Muscle layer of colon (tissue), 2 donors: ENCODE results near the gene ACE.

Experiments
- H3K27ac ChIP-seq: one replicate; pipeline ENCODE4 v1.7.0; 2013; ENCODE audit warnings: low read depth, mild to moderate bottlenecking, low read length, moderate library complexity
- H3K27me3 ChIP-seq, 2 donors: one replicate each; pipeline ENCODE4 v1.7.0; 2013; ENCODE audit warnings: low read length in 2 of 2, mild to moderate bottlenecking in 2 of 2; ENCODE audit not compliant: insufficient read depth in 2 of 2, control insufficient read depth in 1 of 2
- H3K36me3 ChIP-seq: one replicate; pipeline ENCODE4 v1.7.0; 2013; ENCODE audit warnings: mild to moderate bottlenecking, low read length; ENCODE audit not compliant: insufficient read depth
- H3K4me1 ChIP-seq: one replicate; pipeline ENCODE4 v1.7.0; 2013; ENCODE audit warnings: mild to moderate bottlenecking, low read length; ENCODE audit not compliant: insufficient read depth
- H3K4me3 ChIP-seq, 2 donors: one replicate each; pipeline ENCODE4 v1.7.0; 2013; ENCODE audit warnings: low read length in 2 of 2, low read depth in 1 of 2, mild to moderate bottlenecking in 1 of 2, moderate library complexity in 1 of 2
- H3K9ac ChIP-seq: one replicate; pipeline ENCODE4 v1.7.0; 2013; ENCODE audit warnings: low read length
- H3K9me3 ChIP-seq: one replicate; pipeline ENCODE4 v1.7.0; 2013; ENCODE audit warnings: mild to moderate bottlenecking, low read length
- donor health status: abdominal sarcoma.
- donor health status: Adenocarcinoma of cecum.

ACE gene

DNA sequence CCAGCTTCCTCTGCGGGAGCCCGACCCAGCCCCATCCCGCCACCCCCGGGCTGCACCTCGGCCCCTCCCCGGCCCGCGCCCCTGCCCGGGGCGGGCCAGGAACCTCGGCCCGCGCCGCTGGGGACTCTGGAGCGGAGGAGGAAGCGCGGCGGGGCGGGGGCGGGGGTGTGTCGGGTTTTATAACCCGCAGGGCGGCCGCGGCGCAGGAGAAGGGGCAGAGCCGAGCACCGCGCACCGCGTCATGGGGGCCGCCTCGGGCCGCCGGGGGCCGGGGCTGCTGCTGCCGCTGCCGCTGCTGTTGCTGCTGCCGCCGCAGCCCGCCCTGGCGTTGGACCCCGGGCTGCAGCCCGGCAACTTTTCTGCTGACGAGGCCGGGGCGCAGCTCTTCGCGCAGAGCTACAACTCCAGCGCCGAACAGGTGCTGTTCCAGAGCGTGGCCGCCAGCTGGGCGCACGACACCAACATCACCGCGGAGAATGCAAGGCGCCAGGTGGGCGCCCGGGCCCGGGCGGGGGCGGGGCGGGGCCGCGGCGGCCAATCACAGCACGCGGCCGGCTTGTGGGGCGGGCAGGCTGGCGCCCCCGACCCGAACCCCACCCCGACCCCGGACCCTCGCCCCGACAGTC lies at the start of gene ACE:
Gene ACE, plus strand, starts transcription at position 208 of the 626 bp plus-strand sequence. Its CDS starts 34 bp downstream, at position 242.
- Histone ChIP-seq H3K27me3 (peaks cover 24 to 45% of the 10 kb centered on the region in 2 donors), H3K4me3 (peak within 1 kb of the TSS; percentile 38), H3K9ac (no peak within 1 kb of the TSS), H3K4me1 (peaks cover 7% of the 10 kb centered on the region), H3K9me3 (no peaks in the 10 kb centered on the region), H3K27ac (no peak within 1 kb of the TSS), H3K36me3 (no peaks in the 10 kb centered on the region)

DNA sequence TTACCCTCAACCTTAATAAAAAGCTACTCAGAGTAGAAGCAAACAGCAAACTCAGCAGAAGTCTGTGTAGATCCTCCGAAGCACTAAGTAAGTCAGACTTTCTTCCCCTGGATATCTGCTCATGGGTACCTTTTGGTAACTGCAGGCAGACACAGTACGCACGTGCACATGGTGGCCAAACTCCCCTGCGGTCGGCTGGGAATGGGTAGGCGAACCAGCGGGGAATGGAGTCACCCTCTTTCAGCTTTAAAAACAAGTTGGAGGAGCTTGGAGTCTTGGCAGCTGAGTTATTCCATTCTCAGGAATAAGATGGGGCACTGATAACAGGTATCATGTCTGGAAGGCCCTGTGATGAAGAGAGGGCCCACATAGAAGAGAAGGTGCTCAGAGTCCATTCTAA lies 47.1 kb upstream of the ACE start:
- Histone ChIP-seq H3K9ac (no peak overlapping the region), H3K4me1 (peaks cover 15% of the 10 kb centered on the region), H3K36me3 (no peaks in the 10 kb centered on the region), H3K4me3 (no peak overlapping the region), H3K9me3 (no peaks in the 10 kb centered on the region), H3K27ac (no peak overlapping the region), H3K27me3 (no peaks in the 10 kb centered on the region)

DNA sequence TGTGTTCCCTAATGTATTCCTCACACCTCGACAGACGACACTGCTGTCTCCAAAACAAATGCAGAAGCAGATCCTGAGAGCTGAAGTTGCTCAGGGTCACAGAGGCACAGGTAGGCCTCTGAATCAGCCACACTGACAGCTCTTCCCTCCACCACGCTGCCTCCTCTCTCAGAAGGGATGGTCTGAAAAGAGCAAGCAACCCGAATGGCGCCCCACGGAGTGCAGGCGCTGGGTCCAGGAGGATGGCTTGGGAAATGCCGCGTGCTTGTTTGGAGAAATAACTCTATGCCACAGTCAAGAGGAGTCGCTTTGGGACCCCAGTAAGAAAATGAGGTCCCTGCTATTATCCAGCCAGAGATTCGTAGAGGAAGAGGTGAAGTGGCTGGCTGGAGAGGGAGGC lies 46.6 kb upstream of the ACE start:
- Histone ChIP-seq H3K9ac (no peak overlapping the region), H3K27me3 (no peaks in the 10 kb centered on the region), H3K9me3 (no peaks in the 10 kb centered on the region), H3K27ac (no peak overlapping the region), H3K4me3 (no peak overlapping the region), H3K4me1 (peaks cover 18% of the 10 kb centered on the region), H3K36me3 (no peaks in the 10 kb centered on the region)

DNA sequence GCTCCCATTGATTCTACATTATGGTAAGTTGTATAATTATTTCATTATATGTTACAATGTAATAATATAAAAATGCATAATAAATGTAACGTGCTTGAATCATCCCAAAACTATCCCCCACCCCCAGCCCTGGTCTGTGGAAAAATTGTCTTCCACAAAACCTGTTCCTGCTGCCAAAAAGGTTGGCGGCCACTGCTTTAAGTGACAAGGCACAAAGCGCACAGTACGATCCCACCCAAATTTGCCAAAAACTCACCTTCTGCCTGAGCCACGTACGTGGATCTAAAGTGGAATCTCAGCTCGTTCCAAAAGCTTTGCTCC lies 45.3 kb upstream of the ACE start:
- H3K27ac ChIP-seq = no peak overlapping the region
- no peaks in the 10 kb centered on the region for H3K36me3 ChIP-seq
- H3K4me1 ChIP-seq = peaks cover 25% of the 10 kb centered on the region
- H3K9ac ChIP-seq = no peak overlapping the region
- no peak overlapping the region for H3K4me3 ChIP-seq
- H3K9me3 ChIP-seq = no peaks in the 10 kb centered on the region
- H3K27me3 ChIP-seq = no peaks in the 10 kb centered on the region

DNA sequence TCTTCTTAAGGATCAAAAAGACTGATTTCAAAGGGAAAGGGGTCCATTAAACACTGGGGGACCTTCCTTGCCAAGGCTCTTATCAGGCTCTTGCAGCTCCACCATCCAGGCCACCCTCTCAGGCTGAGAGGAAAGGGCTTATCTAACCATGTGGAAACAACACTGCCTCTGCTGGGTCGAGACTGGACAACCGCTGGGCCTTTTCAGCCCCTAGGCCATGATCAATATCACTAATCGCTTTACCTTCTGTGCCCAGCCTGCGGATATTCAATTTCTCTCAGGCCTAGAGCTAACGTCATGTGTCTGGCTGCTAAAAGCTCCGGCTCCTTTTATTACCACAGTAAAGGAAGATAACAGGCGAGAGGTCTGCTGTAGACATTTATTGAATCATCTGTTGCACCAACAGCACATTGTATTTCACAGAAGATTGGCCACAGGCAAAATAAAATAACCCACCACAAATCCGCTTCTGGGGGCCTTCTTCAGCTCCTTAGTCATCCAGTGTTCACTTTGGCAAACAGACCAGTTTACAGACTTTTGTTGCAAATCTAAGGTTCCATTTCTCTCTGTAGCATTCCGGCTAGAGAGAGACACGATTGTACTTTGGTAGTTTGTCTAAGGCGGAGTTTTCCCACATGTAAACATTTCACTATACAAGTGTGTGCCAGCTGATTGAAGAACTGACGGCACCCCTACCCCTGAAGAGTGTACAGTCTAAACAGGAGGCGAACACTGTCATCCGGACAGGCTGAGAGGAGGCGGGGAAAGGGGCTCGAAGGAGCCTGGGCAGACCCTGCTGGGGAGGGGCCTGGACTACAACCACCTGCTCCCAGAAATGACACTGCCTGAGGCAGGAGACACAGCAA lies 44.7 kb upstream of the ACE start:
- H3K4me3 ChIP-seq = no peak overlapping the region
- no peaks in the 10 kb centered on the region for H3K9me3 ChIP-seq
- H3K27me3 ChIP-seq = peaks cover 0 to 3% of the 10 kb centered on the region in 2 donors
- H3K27ac ChIP-seq = no peak overlapping the region
- no peak overlapping the region for H3K9ac ChIP-seq
- H3K4me1 ChIP-seq = peaks cover 25% of the 10 kb centered on the region
- no peaks in the 10 kb centered on the region for H3K36me3 ChIP-seq

DNA sequence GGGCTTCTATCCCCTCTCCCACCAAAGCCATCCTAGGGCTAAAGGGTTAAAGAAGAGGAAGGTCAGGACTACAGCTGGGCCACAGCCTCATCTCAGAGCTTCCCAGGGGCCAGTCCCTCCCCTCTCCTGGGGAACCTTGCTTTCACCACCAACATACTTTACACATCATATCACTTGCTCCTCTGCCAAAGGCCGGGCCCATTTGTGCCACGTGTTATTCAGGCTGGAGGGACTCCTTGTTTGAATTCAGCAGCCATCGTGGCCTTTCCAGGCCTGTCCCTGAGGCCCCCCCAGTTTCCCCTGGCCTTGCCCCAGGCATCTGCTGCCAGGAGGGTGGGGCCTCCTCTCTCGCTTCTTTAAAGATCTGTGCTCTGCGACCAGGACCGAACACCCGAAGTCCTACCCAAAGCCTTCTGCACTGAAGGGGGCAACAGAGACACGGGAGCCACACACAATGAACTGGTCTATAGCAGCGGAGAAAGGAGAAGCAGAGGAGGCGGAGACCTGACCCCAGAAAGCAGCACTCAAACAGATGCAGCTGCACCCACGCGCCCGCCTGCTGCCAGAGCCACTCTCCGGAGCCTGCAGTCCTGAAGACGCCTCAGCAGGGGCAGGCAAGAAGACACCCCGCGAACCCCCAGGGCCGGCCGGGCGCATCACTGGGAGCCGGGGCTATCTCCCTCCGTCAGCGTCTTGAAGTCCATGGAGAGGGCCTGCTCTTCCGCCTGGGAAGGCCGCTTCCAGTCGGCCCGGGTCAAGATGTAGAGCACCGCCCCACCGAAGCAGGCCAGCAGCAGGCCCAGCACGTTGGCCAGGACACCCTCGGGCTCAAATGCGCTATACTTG lies 42.9 kb upstream of the ACE start:
- Histone ChIP-seq H3K9me3 (no peaks in the 10 kb centered on the region), H3K36me3 (no peaks in the 10 kb centered on the region), H3K4me3 (no peak overlapping the region), H3K4me1 (peaks cover 25% of the 10 kb centered on the region), H3K27me3 (peaks cover 0 to 17% of the 10 kb centered on the region in 2 donors), H3K9ac (no peak overlapping the region), H3K27ac (no peak overlapping the region)

DNA sequence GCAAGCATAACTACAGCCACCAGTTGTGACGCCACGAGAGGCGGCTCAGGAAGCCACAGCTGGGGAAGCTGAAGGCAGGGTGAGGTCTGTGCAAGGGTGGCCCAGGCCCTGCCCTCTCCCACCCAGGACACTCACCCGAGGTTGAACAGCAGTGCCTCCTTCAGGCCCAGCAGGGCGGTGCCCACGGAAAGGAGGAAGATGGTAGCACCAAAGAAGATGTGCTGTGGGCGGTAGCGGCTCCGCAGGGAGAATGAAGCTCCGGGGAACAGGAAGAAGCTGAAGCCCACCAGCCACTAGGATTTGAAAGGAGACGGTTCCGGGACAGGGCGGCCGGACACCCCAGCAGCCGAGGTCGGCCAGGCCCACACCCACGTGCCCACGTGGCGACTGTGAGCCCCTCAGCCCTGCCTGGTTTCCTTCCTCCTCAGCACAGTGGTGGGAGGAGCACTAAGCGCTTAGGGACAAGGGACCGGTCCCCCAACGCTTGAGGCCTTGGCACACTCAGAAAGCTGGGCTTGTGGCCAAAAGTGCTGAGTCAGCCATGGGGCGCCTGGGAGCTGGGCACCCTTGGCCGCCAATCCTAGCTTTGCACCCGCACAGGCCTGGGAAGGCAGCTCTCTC lies 41.8 kb upstream of the ACE start:
- Histone ChIP-seq H3K36me3 (no peaks in the 10 kb centered on the region), H3K4me1 (peaks cover 25% of the 10 kb centered on the region), H3K9me3 (no peaks in the 10 kb centered on the region), H3K27ac (no peak overlapping the region), H3K9ac (no peak overlapping the region), H3K27me3 (peaks cover 0 to 17% of the 10 kb centered on the region in 2 donors), H3K4me3 (no peak overlapping the region)

DNA sequence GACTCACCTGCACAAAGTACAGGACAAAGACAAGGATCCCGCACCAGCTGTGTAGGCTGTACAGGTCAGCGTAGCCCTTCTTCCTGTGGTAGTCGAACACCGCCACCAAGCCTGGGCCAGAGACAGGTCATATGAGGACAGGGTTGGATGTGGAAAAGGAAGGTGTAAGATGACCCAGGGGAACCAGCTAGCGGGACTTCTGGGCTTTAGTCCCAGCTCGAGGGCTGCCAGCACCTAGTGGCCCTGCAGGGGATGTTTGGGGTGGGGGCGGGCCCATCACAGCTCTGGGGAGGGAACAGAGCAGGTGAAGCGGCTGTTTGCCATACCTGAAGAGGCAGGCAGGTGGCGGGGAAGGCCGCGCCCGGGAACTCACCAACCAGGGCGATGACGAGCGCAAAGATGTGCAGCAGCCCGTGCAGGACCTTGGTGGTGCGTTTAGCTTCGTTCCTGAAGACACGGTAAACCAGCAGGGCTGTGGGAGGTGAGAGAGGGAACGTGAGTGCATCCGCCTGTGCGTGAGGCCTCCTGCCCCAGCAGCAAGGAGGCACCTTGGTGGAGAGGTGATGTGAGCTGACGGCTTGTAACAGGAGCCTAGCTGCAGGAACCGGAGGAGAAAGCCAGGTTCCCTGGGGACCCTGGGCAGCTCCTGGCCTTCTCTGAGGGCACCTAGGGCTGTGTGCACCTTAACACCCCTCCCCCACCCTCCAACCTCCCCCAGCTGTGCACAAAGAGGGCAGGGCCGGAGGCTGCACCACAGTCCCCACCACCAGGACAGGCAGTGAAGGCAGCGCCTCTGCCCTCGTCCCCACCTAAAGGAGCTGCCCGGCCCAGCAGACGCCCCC lies 41.0 kb upstream of the ACE start:
- Histone ChIP-seq H3K4me3 (no peak overlapping the region), H3K36me3 (no peaks in the 10 kb centered on the region), H3K9ac (no peak overlapping the region), H3K27ac (no peak overlapping the region), H3K9me3 (no peaks in the 10 kb centered on the region), H3K27me3 (peaks cover 0 to 17% of the 10 kb centered on the region in 2 donors), H3K4me1 (peaks cover 25% of the 10 kb centered on the region)

DNA sequence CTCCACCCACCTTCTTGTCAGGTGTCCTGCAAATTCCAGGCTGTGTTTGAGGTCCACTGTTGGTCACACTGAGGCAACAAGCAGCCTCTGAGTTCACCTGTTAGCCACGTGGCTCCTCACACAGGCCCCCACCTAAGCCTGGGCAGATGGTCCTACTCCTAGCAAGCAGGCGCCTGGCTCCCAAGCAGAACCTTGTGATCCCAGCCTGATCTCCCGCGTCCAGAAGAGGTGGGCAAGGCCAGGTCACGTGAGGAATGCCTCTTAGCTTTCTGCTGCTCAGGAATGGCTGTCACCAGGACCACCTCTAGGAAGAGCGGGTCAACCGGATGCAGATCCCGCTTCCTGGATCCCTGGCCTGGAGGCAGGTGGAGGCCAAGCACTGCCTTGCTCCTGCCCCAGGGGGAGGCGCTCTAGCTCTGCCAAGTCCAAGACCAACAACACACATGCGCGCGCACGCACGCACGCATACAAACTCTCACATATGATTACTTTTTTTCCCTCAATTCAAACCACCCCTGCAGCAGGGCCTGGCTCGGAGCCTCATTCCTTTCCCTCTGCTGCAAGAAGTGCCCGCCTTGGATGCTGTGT lies 40.2 kb upstream of the ACE start:
- Histone ChIP-seq H3K4me1 (peaks cover 25% of the 10 kb centered on the region), H3K36me3 (no peaks in the 10 kb centered on the region), H3K27ac (no peak overlapping the region), H3K4me3 (no peak overlapping the region), H3K9me3 (no peaks in the 10 kb centered on the region), H3K9ac (no peak overlapping the region), H3K27me3 (peaks cover 0 to 17% of the 10 kb centered on the region in 2 donors)

DNA sequence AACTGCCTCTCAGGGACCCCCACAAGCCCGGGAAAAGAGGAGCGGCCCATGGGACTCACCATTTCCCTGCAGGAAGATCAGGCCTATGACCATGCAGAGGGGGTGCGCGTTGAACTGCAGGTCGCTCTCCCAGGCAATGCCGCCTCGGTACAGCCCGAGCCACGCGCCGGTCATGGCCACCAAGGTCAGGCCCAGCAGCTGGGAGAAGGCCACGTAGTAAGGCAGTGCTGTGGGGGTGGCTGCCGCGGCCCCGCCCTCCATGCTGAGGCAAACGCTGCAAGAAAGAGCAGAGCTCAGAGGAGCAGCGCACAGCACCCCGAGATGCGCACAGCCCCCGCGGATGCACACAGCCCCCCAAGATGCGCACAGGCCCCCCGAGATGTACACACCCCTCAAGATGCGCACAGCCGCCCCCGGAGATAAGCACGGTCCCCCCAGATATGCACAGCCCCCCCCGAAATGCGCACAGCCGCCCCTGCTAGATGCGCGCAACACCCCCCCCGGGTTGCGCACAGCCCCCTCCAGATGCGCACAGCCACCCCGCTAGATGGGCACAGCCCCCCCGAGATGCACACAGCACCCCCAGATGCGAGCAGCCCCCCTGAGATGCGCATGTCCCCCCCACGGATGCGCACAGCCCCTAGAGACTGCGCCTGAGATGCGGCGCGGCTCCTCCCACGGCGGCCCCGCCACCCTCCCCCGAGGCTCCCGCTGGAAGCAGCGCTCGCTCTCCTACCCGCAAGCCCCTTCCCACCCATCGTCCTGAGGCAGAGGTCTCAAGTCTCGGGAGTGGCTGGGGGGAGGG lies 39.4 kb upstream of the ACE start:
- no peak overlapping the region for H3K27ac ChIP-seq
- no peaks in the 10 kb centered on the region for H3K9me3 ChIP-seq
- H3K4me1 ChIP-seq = peaks cover 25% of the 10 kb centered on the region
- no peaks in the 10 kb centered on the region for H3K36me3 ChIP-seq
- peaks cover 0 to 17% of the 10 kb centered on the region in 2 donors for H3K27me3 ChIP-seq
- no peak overlapping the region for H3K4me3 ChIP-seq
- H3K9ac ChIP-seq = no peak overlapping the region
